Measurements from ENCODE around the gene CDH12.
"Not testable (repeated sequence)": the region's sequence is repeated elsewhere in the genome, so short reads cannot be mapped to it uniquely, and the experiment has no call there.

Gene CDH12

GRCh38 chr5:22644859-22645258, 208.3 kb downstream of the CDH12 start:
- no peak for DNase-seq

DNA sequence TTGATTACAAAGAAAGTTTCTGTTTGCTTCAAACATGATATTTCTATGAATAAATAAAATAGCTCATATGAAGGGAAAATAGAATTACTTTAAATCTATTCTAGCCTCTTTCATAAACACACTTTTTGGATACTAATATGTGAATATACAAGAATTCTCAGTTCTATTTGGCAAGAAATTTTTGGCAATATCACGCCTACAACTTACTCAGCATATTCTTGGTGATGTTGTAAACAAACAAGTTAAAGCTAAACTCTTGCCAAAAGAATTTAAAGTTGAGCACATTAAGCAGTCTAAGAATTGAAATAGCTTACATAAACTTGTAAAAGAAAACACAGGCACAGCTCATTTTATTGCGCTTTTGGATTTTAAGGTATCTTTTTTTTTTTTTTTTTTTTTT, 209.8 kb downstream of the CDH12 start:
- no peak for DNase-seq

DNA sequence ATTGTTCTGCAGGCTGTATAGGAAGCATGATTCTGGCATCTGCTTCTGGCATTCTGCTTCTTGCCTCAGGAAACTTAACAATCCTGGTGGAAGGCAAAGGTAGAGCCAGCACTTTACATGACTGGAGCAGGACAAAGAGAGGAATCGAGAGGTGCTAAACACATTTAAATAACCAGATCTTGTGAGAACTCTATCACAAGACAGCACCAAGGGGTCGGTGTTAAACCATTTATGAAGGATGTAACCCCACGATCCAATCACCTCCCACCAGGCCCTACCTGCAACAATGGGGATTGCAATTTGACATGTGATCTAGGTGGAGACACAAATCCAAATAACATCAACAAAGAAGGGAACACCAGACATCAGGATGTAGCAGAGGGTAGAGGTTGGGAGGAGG, 221.5 kb downstream of the CDH12 start:
- no peak for DNase-seq

DNA sequence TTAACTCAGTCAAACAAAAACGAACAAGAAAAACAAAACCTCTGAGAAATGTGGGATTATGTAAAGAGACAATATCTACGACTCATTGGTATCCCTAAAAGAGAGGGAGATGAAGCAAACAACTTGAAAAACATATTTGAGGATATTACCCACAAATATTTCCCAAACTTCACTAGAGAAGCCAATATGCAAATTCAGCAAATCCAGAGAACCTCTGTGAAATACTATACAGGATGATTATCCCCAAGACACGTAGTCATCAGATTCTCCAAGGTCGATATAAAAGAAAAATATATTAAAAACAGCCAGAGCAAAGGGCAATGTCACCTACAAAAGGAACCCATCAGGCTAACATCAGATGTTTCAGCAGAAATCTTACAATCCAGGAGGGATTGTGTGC, 226.1 kb downstream of the CDH12 start:
- no peak for DNase-seq

DNA sequence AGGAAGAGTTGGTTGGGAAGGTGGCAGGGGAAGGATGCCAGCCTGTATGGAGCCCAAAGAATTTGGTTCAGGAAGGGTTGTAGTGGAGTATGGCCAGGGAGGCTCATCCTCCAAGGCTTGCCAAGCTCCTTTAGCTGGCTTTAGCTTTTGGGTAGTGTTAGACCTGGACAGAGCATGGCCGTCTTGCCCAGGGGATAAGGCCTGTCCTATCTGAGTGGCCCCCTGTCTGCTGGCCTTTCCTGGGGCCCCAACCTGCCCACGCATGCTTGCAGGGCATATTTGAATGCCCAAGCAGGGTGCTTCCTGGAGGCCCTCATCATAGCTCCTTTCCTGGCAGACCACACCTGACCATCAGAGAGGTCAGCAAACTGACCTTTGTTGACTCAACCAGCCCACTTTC, 227.7 kb downstream of the CDH12 start:
- DNase-seq = no peak

DNA sequence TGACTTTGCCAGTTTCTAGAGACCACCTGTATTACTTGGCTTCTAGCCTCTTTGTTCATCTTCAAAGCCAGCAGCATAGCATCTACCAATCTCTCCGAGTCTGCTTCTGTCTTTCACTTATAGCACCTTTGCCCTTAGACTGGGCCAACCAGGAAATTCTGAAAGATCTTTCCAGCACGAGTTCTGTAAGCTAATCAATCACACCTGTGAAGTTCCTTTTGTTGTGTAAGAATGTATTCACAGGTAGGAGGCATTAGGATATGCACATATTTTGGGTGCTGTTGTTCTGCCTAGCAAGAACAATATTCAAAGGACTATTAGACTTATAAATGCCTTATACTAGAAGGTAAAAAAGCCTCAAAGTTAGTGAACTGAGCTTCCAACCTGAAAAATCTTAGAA, 232.1 kb downstream of the CDH12 start:
- DNase-seq = no peak

GRCh38 chr5:22615964-22616363, 237.2 kb downstream of the CDH12 start:
- no peak for DNase-seq

- DNase-seq = no peak
These were observed 238.6 kb downstream of the CDH12 start for GRCh38 chr5:22614486-22615094.

DNA sequence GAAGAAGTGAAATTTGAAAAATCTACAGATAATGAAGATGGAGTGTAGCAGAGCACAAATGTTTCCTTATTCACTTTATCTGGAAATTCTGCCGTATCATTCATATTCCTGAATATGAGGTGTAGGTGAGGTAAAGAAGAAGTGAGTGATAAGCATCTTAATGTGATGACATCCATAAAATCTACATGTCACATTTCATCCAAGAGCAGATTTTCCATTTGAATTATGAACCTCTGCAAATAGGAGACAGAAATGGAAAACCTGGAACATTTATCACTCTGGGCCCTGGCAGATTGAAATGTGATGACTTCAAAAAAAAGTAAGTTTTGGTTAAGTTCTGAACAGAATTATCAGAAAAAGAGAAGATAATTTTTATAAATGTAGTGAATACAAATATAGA, 240.2 kb downstream of the CDH12 start:
- no peak for DNase-seq

GRCh38 chr5:22611327-22611726, 241.8 kb downstream of the CDH12 start:
- DNase-seq = no peak

DNA sequence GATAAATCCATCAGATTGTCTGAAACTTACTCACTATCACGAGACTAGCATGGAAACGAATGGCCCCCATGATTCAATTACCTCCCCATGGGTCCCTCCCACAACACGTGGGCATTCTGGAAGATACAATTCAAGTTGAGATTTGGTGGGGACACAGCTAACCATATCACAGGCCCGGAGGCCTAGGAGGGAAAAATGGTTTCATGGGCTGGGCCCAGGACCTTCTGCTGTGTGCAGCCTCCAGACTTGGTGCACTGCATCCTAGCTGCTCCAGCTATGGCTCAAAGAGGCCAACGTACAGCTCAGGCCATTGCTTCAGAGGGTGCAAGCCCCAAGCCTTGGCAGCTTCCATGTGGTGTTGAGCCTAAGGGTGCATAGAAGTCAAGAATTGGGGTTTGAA, 245.6 kb downstream of the CDH12 start:
- DNase-seq = not testable (repeated sequence)

- no peak for DNase-seq
These were observed 247.7 kb downstream of the CDH12 start for GRCh38 chr5:22605473-22605872.

GRCh38 chr5:22604711-22605110, 248.4 kb downstream of the CDH12 start:
- DNase-seq = no peak

DNA sequence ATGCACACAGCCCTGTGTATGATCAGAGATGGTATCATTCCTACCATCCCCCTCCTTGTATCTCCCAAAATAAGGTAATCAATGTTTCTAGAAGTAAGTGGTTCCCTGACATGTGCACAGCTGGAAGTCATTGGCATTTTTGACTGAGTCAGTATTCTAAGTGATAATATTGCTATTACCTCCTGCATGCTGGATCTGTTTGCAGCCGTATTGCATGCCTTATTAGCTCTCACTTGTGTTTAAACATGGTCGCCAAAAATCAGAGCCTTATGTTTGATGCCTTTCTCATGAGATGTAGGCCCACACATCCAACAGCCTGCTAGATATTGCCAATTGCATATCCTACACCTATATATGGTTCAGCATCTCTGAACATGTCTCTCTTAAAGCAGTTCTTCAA, 254.3 kb downstream of the CDH12 start:
- DNase-seq = no peak

GRCh38 chr5:22596404-22596970, 256.7 kb downstream of the CDH12 start:
- no peak for DNase-seq

GRCh38 chr5:22594491-22594890, 258.7 kb downstream of the CDH12 start:
- no peak for DNase-seq

GRCh38 chr5:22593592-22593991, 259.6 kb downstream of the CDH12 start:
- DNase-seq = no peak

DNA sequence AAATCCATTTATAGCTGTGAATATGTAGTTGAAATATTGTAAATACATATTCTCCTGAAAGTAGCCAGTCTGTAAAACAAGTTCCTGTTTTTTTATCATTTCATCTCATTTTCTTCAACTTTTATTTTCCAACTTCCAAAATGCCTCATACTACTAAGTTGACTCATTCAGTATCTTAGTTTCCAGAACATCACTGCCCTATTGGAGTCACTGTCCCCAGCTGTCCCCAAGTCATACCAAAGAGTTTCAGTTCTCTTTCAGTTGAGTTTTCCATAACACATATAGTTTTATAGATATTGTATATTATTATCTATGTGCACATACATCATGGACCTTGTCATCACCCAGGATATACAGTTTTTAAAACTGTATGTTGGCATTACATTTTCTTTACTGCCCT, 261.7 kb downstream of the CDH12 start:
- DNase-seq = no peak

DNA sequence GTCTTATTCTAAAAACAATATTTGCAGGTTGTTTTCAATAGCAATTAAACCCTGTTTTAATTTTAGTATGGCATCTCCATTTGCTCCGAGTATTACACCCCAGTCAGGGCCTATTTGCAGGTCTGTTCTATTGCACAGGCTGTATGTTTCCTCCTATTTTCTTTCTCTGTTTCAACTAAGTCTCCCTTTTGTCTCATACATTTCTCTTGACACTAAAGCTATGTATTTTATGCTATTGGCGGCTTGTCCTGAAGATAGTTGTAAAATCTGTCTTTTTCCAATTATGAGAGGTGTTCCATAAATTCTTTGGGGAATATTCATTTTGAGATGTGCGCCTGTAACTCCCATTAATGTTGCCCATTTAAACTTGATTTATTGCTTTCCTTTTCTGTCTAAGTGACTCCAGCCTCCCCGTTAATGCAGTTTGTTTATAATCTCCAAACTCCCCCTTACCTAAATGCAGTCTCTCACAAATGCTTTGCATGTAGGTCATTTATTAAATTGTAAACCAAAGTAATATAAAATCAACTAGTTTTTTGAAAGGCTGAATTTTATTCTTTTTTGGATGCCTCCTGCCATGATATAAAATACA, 262.4 kb downstream of the CDH12 start:
- no peak for DNase-seq

- DNase-seq = no peak
These were observed 275.4 kb downstream of the CDH12 start for GRCh38 chr5:22577711-22578110.

DNA sequence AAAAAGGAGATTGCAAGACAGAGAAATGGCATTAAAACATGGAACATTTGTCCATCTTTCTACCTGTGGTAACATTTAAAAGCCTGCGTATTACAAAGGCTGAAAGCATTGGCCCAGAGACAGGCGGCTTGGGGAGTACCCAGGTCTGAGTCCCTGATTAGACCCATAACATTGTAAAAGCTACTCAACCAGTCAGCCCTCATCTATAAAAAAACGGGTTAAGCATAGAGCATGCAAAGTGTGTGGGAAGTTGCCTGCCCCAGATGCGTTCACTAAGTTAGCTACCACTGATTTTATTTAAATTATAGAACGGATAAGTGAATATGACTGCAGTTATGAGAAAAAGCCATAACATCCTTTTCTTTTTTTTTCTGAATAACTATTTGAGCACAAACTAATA, 276.1 kb downstream of the CDH12 start:
- no peak for DNase-seq

DNA sequence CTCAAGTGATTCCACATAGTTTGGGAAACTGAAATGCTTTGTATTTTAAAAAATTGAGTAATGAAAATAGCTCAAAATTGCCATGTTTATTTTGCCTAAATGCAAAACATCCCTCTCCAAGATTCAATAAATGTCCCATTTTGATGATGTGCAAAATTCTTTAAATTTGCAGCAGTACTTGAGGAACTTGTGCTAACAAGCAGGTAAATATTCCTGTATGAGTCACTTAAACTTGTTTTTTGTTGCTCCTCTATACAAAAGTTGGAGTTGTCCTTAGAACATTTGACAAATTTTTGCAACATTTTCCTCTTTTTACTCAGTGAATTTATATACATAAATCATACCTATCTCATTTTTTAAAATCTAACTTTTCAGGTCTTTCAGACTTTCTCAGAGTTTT, 280.2 kb downstream of the CDH12 start:
- no peak for DNase-seq

- no peak for DNase-seq
These were observed 285.2 kb downstream of the CDH12 start for GRCh38 chr5:22567983-22568382.

DNA sequence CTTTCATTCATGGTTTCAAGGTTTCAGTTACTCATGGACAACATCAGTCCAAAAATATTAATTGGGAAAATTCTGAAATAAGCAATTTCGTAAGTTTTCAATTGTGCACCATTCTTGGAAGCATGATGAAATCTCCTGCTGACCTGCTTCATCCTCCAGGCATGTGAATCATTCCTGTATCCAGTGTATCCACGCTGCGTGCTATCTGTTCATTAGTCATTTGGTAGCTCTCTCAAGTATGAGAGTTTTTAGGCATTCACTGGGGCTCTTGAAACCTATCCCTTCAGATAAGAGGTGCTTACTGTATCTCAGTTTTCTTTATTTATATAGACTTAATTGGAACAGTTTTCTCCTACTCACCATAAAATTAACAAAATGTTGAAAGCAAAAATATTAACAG, 293.0 kb downstream of the CDH12 start:
- no peak for DNase-seq

DNA sequence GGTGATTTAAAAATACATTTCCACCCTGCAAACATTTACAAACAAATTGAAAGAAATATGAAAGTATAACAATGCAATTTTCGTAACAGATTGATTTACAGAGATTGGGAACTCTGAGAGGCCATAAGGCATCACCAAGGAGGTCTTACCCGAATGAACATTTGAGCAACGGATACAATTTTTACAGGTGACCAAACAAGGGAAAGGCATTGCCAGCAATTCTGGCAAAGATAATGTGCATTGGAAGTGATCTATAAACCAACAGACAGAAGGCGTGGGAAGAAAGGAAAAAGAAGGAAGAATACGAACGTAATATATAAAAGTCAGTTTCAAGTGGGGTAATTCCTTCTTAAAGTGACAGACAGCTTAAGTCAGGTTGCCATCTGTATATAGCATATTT, 295.9 kb downstream of the CDH12 start:
- DNase-seq = no peak
